H9 (cell line): ENCODE data around the gene TMEM269. TPM values are rescaled to one million over a fixed set of nuclear protein-coding genes. Genes with fewer than 3 reads are reported as not detected.

ENCODE experiments used
- DNase-seq: peaks from one replicate; pipeline ENCODE4 v3.0.0-alpha.2; 2017
- H2AFZ ChIP-seq: one replicate; pipeline ENCODE4 v1.6.1; 2013; ENCODE audit warnings: mild to moderate bottlenecking, low read length, control low read depth, moderate library complexity
- H2AK5ac ChIP-seq: 2 replicates; pipeline ENCODE4 v1.6.1; 2013; ENCODE audit warnings: low read length, control low read depth, mixed read lengths; ENCODE audit not compliant: insufficient read length
- H2BK120ac ChIP-seq: one replicate; pipeline ENCODE4 v1.6.1; 2013; ENCODE audit warnings: low read depth, mild to moderate bottlenecking, low read length, control low read depth, inconsistent platforms; ENCODE audit not compliant: poor library complexity, severe bottlenecking
- H2BK12ac ChIP-seq: 2 replicates; pipeline ENCODE4 v1.6.1; 2013; ENCODE audit warnings: low read length, control low read depth, mixed read lengths, low read depth; ENCODE audit not compliant: insufficient read length
- H2BK15ac ChIP-seq: 2 replicates; pipeline ENCODE4 v1.6.1; 2013; ENCODE audit warnings: low read depth, low read length, control low read depth
- H2BK20ac ChIP-seq: one replicate; pipeline ENCODE4 v1.6.1; 2013; ENCODE audit warnings: low read depth, mild to moderate bottlenecking, low read length, control low read depth, inconsistent platforms; ENCODE audit not compliant: poor library complexity, severe bottlenecking
- H2BK5ac ChIP-seq: 2 replicates; pipeline ENCODE4 v1.6.1; 2013; ENCODE audit warnings: low read length, control low read depth, mixed read lengths; ENCODE audit not compliant: insufficient read length
- H3K14ac ChIP-seq: 2 replicates; pipeline ENCODE4 v1.6.1; 2013; ENCODE audit warnings: low read length, control low read depth; ENCODE audit not compliant: insufficient read depth
- H3K18ac ChIP-seq: 2 replicates; pipeline ENCODE4 v1.6.1; 2013; ENCODE audit warnings: low read depth, mild to moderate bottlenecking, mixed read lengths, low read length, control low read depth; ENCODE audit not compliant: insufficient read length
- H3K23ac ChIP-seq: 2 replicates; pipeline ENCODE4 v1.6.1; 2013; ENCODE audit warnings: low read length, control low read depth, mixed read lengths, low read depth; ENCODE audit not compliant: insufficient read length
- H3K23me2 ChIP-seq: 2 replicates; pipeline ENCODE4 v1.6.1; 2013; ENCODE audit warnings: low read depth, mild to moderate bottlenecking, mixed read lengths, low read length, control low read depth; ENCODE audit not compliant: insufficient read length, poor library complexity, severe bottlenecking
- H3K27ac ChIP-seq: 2 replicates; pipeline ENCODE4 v1.5.1; 2013; ENCODE audit warnings: low read length, control low read depth, mixed read lengths, low read depth; ENCODE audit not compliant: insufficient read length
- H3K27me3 ChIP-seq: 2 replicates; pipeline ENCODE4 v1.6.1; 2013; ENCODE audit warnings: low read length, control low read depth, inconsistent platforms; ENCODE audit not compliant: insufficient read depth
- H3K4ac ChIP-seq: 2 replicates; pipeline ENCODE4 v1.6.1; 2013; ENCODE audit warnings: low read depth, mild to moderate bottlenecking, control low read depth, inconsistent platforms, low read length, moderate library complexity
- H3K4me1 ChIP-seq: 2 replicates; pipeline ENCODE4 v1.6.1; 2013; ENCODE audit warnings: low read length, control low read depth, inconsistent platforms; ENCODE audit not compliant: insufficient read depth
- H3K4me2 ChIP-seq: 2 replicates; pipeline ENCODE4 v1.6.1; 2013; ENCODE audit warnings: low read length, control low read depth, mixed read lengths; ENCODE audit not compliant: insufficient read length, insufficient read depth
- H3K56ac ChIP-seq: 2 replicates; pipeline ENCODE4 v1.6.1; 2013; ENCODE audit warnings: low read depth, mild to moderate bottlenecking, mixed read lengths, low read length, control low read depth; ENCODE audit not compliant: insufficient read length
- H3K79me1 ChIP-seq: 2 replicates; pipeline ENCODE4 v1.6.1; 2013; ENCODE audit warnings: low read depth, mild to moderate bottlenecking, moderate library complexity, low read length, control low read depth, inconsistent platforms; ENCODE audit not compliant: insufficient read depth, poor library complexity, severe bottlenecking
- H3K79me2 ChIP-seq: 2 replicates; pipeline ENCODE4 v1.6.1; 2013; ENCODE audit warnings: low read length, control low read depth, inconsistent platforms; ENCODE audit not compliant: insufficient read depth
- H3K9ac ChIP-seq: 2 replicates; pipeline ENCODE4 v1.6.1; 2013; ENCODE audit warnings: low read length, control low read depth, mixed read lengths; ENCODE audit not compliant: insufficient read length; ENCODE audit errors: extremely low read depth
- H3K9me3 ChIP-seq: one replicate; pipeline ENCODE4 v1.6.1; 2013; ENCODE audit warnings: low read depth, low read length, inconsistent platforms; ENCODE audit not compliant: control insufficient read depth
- H3T11ph ChIP-seq: one replicate; pipeline ENCODE4 v1.6.1; 2013; ENCODE audit warnings: mild to moderate bottlenecking, low read length, control low read depth, inconsistent platforms
- H4K20me1 ChIP-seq: one replicate; pipeline ENCODE4 v1.6.1; 2013; ENCODE audit not compliant: control insufficient read depth, insufficient read length, insufficient read depth
- H4K5ac ChIP-seq: 2 replicates; pipeline ENCODE4 v1.6.1; 2013; ENCODE audit warnings: low read depth, mild to moderate bottlenecking, mixed read lengths, low read length, control low read depth; ENCODE audit not compliant: insufficient read length
- H4K8ac ChIP-seq: replicated peaks from 2 replicates; pipeline ENCODE4 v1.6.1; 2013; ENCODE audit warnings: low read length, control low read depth, mixed read lengths, low read depth; ENCODE audit not compliant: insufficient read length
- H4K91ac ChIP-seq: 2 replicates; pipeline ENCODE4 v1.6.1; 2013; ENCODE audit warnings: low read depth, mild to moderate bottlenecking, moderate library complexity, mixed read lengths, low read length, control low read depth; ENCODE audit not compliant: insufficient read length
- H3K27ac Mint-ChIP-seq, 3 experiments: 2 replicates in 2 of 3; 3 replicates in 1 of 3; pipeline ENCODE4 v1.8.0; 2020 to 2021; ENCODE audit warnings: mixed read lengths in 3 of 3, mild to moderate bottlenecking in 1 of 3, moderate library complexity in 1 of 3
- H3K27me3 Mint-ChIP-seq: 2 replicates; pipeline ENCODE4 v1.8.0; 2021; ENCODE audit warnings: low read depth, mild to moderate bottlenecking, moderate library complexity, mixed read lengths
- H3K36me3 Mint-ChIP-seq, 3 experiments: 2 replicates in 2 of 3; 3 replicates in 1 of 3; pipeline ENCODE4 v1.8.0; 2020 to 2021; ENCODE audit warnings: low read depth in 3 of 3, mixed read lengths in 3 of 3; ENCODE audit not compliant: insufficient read depth in 1 of 3
- H3K4me1 Mint-ChIP-seq, 2 experiments: 2 replicates each; pipeline ENCODE4 v1.8.0; 2020; ENCODE audit warnings: mixed read lengths in 2 of 2
- H3K4me3 Mint-ChIP-seq, 2 experiments: 2 replicates in 1 of 2; 3 replicates in 1 of 2; pipeline ENCODE4 v1.8.0; 2020 to 2021; ENCODE audit warnings: mild to moderate bottlenecking in 2 of 2, mixed read lengths in 2 of 2, moderate library complexity in 1 of 2
- H3K9me3 Mint-ChIP-seq, 2 experiments: 2 replicates in 1 of 2; 3 replicates in 1 of 2; pipeline ENCODE4 v1.8.0; 2020; ENCODE audit warnings: mild to moderate bottlenecking in 2 of 2, mixed read lengths in 2 of 2, moderate library complexity in 1 of 2
- WGBS: extraction: QIAGEN DNeasy Blood & Tissue Kit; methylation state at CpG from one replicate; pipeline ENCODE4 v1.1.7; 2013; ENCODE audit warnings: missing lambda C conversion rate, low lambda C conversion rate, mixed read lengths; ENCODE audit not compliant: insufficient read length; ENCODE audit errors: extremely low coverage; 5-methylcytosine and 5-hydroxymethylcytosine counted together
- total RNA-seq: library from RNA; stranded (reverse); gene quantifications from 2 replicates; pipeline ENCODE4 v1.2.1, GENCODE V29; 2021
- TF ChIP-seq, protein P1 (sequence below): fragments of 200-600 bp; sonication (generic); conservative IDR thresholded peaks from 3 replicates; pipeline ENCODE4 v1.8.0; 2021; ENCODE audit warnings: antibody characterized with exemption, mild to moderate bottlenecking

TMEM269 gene
- total RNA-seq, 1 experiment from 2014 or later = 0.17 TPM

DNA sequence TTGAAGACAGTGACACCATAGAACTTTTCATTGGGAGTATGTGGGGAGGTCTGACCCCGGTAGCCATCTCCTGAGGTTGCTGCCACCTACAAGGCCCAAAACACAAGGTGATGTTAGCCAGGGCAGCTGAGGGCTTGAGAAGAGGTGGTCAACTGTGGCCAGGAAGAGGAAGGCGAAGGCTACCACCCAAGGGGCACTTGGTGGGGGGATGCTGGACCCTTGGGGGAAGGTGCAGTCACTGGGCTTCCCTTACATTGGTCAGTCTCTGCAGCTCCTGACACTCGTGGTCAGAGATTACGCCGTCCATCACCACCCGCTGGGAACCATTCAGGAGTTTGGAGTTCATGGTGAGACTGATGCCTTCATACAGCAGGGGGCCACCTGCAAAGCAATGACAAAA lies 32.5 kb upstream of the TMEM269 start:
- TF ChIP-seq, protein P1, sequence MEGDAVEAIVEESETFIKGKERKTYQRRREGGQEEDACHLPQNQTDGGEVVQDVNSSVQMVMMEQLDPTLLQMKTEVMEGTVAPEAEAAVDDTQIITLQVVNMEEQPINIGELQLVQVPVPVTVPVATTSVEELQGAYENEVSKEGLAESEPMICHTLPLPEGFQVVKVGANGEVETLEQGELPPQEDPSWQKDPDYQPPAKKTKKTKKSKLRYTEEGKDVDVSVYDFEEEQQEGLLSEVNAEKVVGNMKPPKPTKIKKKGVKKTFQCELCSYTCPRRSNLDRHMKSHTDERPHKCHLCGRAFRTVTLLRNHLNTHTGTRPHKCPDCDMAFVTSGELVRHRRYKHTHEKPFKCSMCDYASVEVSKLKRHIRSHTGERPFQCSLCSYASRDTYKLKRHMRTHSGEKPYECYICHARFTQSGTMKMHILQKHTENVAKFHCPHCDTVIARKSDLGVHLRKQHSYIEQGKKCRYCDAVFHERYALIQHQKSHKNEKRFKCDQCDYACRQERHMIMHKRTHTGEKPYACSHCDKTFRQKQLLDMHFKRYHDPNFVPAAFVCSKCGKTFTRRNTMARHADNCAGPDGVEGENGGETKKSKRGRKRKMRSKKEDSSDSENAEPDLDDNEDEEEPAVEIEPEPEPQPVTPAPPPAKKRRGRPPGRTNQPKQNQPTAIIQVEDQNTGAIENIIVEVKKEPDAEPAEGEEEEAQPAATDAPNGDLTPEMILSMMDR = no peak
- no peak overlapping the region for H4K5ac ChIP-seq
- WGBS = no CpG with 5 or more reads among the region's 6 CpGs

More for the DNA sequence above, 32.5 kb upstream of the TMEM269 start:
- no peaks in the 10 kb centered on the region for H3K27me3 Mint-ChIP-seq
- Histone ChIP-seq H2AK5ac (no peak overlapping the region), H3K27me3 (no peaks in the 10 kb centered on the region), H3K56ac (no peak overlapping the region), H3K23ac (no peak overlapping the region), H3K18ac (no peak overlapping the region), H3K23me2 (no peaks in the 10 kb centered on the region), H4K20me1 (no peaks in the 10 kb centered on the region), H3T11ph (no peak overlapping the region), H2BK5ac (no peak overlapping the region), H3K9ac (no peak overlapping the region), H3K9me3 (no peaks in the 10 kb centered on the region), H3K27ac (no peak overlapping the region), H3K4ac (no peak overlapping the region), H4K8ac (no peak overlapping the region), H2BK15ac (no peak overlapping the region), H3K4me2 (no peak overlapping the region), H4K91ac (no peak overlapping the region), H3K14ac (no peak overlapping the region), H2AFZ (no peak overlapping the region), H3K79me1 (no peaks in the 10 kb centered on the region), H2BK120ac (no peak overlapping the region), H2BK20ac (no peak overlapping the region), H3K79me2 (no peaks in the 10 kb centered on the region), H2BK12ac (no peak overlapping the region), H3K4me1 (no peaks in the 10 kb centered on the region)
- no peak overlapping the region for H3K27ac Mint-ChIP-seq
- no peak overlapping the region for H3K4me3 Mint-ChIP-seq
- peaks cover 15 to 18% of the 10 kb centered on the region in 2 experiments for H3K9me3 Mint-ChIP-seq
- peaks cover 69 to 86% (median 81%) of the 10 kb centered on the region in 3 experiments for H3K36me3 Mint-ChIP-seq
- H3K4me1 Mint-ChIP-seq = peaks cover 3% of the 10 kb centered on the region in 2 experiments; a peak in 3 of 4 replicates
- DNase-seq = no peak
